GM12878 (cell line): ENCODE results near the gene SFXN4.

ENCODE experiments used
- POLR2A ChIP-seq: IDR thresholded peaks from 2 replicates; pipeline ENCODE4 v1.6.1; 2011; ENCODE audit warnings: low read depth, mild to moderate bottlenecking, low read length
- STAT1 ChIP-seq: fragments of 450-650 bp; conservative IDR thresholded peaks from 2 replicates; pipeline ENCODE4 v1.6.1; 2014; ENCODE audit warnings: antibody characterized with exemption, mild to moderate bottlenecking
- TF ChIP-seq, protein P1 (sequence below), 3 experiments: IDR thresholded peaks in 2 of 3; conservative IDR thresholded peaks in 1 of 3; 2 replicates each; pipeline ENCODE4 v1.5.1; 2011; ENCODE audit warnings: low read depth in 3 of 3, low read length in 3 of 3, mild to moderate bottlenecking in 3 of 3, control low read depth in 2 of 3, moderate library complexity in 2 of 3, inconsistent platforms in 1 of 3, mixed read lengths in 1 of 3; ENCODE audit not compliant: control insufficient read depth in 2 of 3, insufficient read depth in 1 of 3; ENCODE audit errors: extremely low read depth in 1 of 3

- TF ChIP-seq STAT1 (no peak), POLR2A (no peak)
- TF ChIP-seq, protein P1, sequence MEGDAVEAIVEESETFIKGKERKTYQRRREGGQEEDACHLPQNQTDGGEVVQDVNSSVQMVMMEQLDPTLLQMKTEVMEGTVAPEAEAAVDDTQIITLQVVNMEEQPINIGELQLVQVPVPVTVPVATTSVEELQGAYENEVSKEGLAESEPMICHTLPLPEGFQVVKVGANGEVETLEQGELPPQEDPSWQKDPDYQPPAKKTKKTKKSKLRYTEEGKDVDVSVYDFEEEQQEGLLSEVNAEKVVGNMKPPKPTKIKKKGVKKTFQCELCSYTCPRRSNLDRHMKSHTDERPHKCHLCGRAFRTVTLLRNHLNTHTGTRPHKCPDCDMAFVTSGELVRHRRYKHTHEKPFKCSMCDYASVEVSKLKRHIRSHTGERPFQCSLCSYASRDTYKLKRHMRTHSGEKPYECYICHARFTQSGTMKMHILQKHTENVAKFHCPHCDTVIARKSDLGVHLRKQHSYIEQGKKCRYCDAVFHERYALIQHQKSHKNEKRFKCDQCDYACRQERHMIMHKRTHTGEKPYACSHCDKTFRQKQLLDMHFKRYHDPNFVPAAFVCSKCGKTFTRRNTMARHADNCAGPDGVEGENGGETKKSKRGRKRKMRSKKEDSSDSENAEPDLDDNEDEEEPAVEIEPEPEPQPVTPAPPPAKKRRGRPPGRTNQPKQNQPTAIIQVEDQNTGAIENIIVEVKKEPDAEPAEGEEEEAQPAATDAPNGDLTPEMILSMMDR (IDR thresholded peaks at IDR 0.05 in 2 of 3, conservative IDR thresholded peaks at IDR 0.05 in 1 of 3; ENCODE audit: control insufficient read depth in 2 of 3, extremely low read depth in 1 of 3, insufficient read depth in 1 of 3, low read depth in 3 of 3, low read length in 3 of 3) = no peak
Observed at GRCh38 chr10:119166564-119166963, 1.1 kb upstream of the SFXN4 start.
